Stomach (tissue), 9 donors: ENCODE results near the gene DPF3. TPM values are rescaled to one million over a fixed set of nuclear protein-coding genes. Genes with fewer than 3 reads are reported as not detected.

ENCODE experiments used
- DNase-seq, 2 donors: peaks; one replicate each; pipeline versions ENCODE4 v3.0.0 to v3.0.0-alpha.2; 2013 to 2019
- H3K27ac ChIP-seq, 5 donors: fragments of 200-600 bp in 4 of 5; sonication (generic) in 4 of 5; one replicate each; pipeline ENCODE4 v1.5.1; 2013 to 2019; ENCODE audit warnings: mild to moderate bottlenecking in 1 of 5, moderate library complexity in 1 of 5
- H3K27me3 ChIP-seq, 3 donors: fragments of 200-600 bp; sonication (generic); one replicate each; pipeline ENCODE4 v1.5.1; 2017 to 2019; ENCODE audit warnings: mixed run types in 1 of 3
- H3K36me3 ChIP-seq, 4 donors: fragments of 200-600 bp; sonication (generic); 1 replicate in 3 of 4; 2 replicates in 1 of 4; pipeline ENCODE4 v1.5.1; 2016 to 2019
- H3K4me1 ChIP-seq, 4 donors: fragments of 200-600 bp; sonication (generic); one replicate each; pipeline ENCODE4 v1.5.1; 2016 to 2019
- H3K4me3 ChIP-seq, 4 donors: fragments of 200-600 bp; sonication (generic) in 3 of 4; one replicate each; pipeline ENCODE4 v1.5.1; 2016 to 2019; ENCODE audit warnings: mild to moderate bottlenecking in 1 of 4
- H3K9me3 ChIP-seq, 4 donors: fragments of 200-600 bp; sonication (generic); one replicate each; pipeline ENCODE4 v1.5.1; 2016 to 2019
- EP300 ChIP-seq: sonication (generic); formaldehyde crosslinking; IDR thresholded peaks from one replicate; pipeline ENCODE4 v1.6.1; 2017; ENCODE audit warnings: antibody characterized with exemption
- POLR2A ChIP-seq, 4 donors: fragments of 450-650 bp; IDR thresholded peaks; one replicate each; pipeline ENCODE4 v1.6.1; 2016; ENCODE audit warnings: antibody characterized with exemption in 4 of 4, control low read depth in 2 of 4, mild to moderate bottlenecking in 1 of 4, moderate library complexity in 1 of 4
- POLR2AphosphoS5 ChIP-seq, 3 donors: sonication (generic); formaldehyde crosslinking; IDR thresholded peaks; one replicate each; pipeline ENCODE4 v1.6.1; 2016; ENCODE audit warnings: antibody characterized with exemption in 3 of 3
- WGBS, 5 donors: extraction: QIAGEN DNeasy Blood & Tissue Kit in 3 of 5; methylation state at CpG; one replicate each; pipeline versions ENCODE4 v1.1.5 to v1.1.7; 2013 to 2018; 5-methylcytosine and 5-hydroxymethylcytosine counted together
- intact Hi-C: fragments of 100-400 bp; cut with DNase I; formaldehyde crosslinking; loops from one replicate; pipeline ENCODE4 v1.15.1; 2023; ENCODE audit warnings: low total_unique reads
- polyA plus RNA-seq, 3 donors: library from polyadenylated mRNA; stranded (reverse); fragments of 200-250 nt; gene quantifications; one replicate each; pipeline ENCODE4 v1.2.3, GENCODE V29; 2013
- total RNA-seq, 5 donors: library from RNA; depleted of rRNA; stranded (reverse); fragments of >200 nt; gene quantifications; one replicate each; pipeline versions ENCODE4 v1.1.0 to v1.2.3, GENCODE V29; 2014 to 2016
- TF ChIP-seq, protein P1 (sequence below), 7 experiments: fragments of 450-650 bp in 4 of 7; fragments of 200-600 bp in 3 of 7; sonication (generic) in 3 of 7; IDR thresholded peaks; one replicate each; pipeline ENCODE4 v1.5.1; 2016 to 2019; ENCODE audit warnings: antibody characterized with exemption in 7 of 7, control low read depth in 2 of 7, mild to moderate bottlenecking in 1 of 7
- donor health status: healthy with polysubstance abuse.
- donor health status: Bipolar disorder and iron deficiency.
- donor health status: healthy.

DPF3 gene
- total and polyA plus RNA-seq, 8 donors: 0.20 to 113 (median 3.7) TPM

DNA sequence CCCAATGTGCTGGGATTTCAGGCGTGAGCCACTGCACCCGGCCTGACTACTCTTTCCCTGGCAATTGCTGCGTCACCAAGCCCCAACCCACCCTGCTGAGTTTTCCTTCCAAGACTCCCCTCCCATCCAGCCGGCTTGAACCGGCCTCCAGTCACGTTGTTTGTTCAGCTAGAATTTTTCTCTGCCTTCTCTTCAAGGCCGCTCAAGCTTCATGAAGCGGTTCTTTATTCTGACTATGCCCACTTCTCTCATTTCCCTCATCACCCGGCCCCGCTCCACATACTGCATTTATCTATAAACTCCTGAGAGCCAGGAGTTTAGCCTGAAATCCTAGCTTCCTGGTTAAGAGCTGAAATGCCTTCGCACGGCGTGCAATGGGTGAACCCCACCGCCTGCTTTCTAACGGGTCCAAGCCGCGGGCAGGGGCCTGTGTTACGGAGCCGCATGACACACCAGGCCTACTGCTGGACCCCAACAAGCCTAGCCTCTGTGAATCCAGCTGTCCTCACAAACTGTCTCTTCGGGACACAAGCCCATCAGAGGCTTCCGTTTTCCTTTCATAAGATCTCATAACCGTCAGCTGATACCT lies 31.4 kb upstream of the DPF3 start:
- H3K36me3 ChIP-seq: peaks cover 0 to 10% (median 0%) of the 10 kb centered on the region in 4 donors
- H3K9me3 ChIP-seq: no peaks in the 10 kb centered on the region
- DNase-seq: peak in 1 of 2 donors; percentile 82
- H3K27ac ChIP-seq: peak overlapping the region in 3 of 5 donors; percentile 81 to 90 (median 89)
- H3K27me3 ChIP-seq: peaks cover 0 to 8% (median 0%) of the 10 kb centered on the region in 3 donors
- WGBS, 5 donors: 64 to 74% (median 70%) methylated on average over 22 of the region's 22 CpGs
- peak overlapping the region; percentile 69 to 88 (median 84) for H3K4me3 ChIP-seq
- TF ChIP-seq POLR2A (IDR thresholded peaks at IDR 0.05) (no peak), POLR2AphosphoS5 (IDR thresholded peaks at IDR 0.05) (no peak), EP300 (no peak)
- TF ChIP-seq, protein P1, sequence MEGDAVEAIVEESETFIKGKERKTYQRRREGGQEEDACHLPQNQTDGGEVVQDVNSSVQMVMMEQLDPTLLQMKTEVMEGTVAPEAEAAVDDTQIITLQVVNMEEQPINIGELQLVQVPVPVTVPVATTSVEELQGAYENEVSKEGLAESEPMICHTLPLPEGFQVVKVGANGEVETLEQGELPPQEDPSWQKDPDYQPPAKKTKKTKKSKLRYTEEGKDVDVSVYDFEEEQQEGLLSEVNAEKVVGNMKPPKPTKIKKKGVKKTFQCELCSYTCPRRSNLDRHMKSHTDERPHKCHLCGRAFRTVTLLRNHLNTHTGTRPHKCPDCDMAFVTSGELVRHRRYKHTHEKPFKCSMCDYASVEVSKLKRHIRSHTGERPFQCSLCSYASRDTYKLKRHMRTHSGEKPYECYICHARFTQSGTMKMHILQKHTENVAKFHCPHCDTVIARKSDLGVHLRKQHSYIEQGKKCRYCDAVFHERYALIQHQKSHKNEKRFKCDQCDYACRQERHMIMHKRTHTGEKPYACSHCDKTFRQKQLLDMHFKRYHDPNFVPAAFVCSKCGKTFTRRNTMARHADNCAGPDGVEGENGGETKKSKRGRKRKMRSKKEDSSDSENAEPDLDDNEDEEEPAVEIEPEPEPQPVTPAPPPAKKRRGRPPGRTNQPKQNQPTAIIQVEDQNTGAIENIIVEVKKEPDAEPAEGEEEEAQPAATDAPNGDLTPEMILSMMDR (IDR thresholded peaks at IDR 0.05): no peak
- intact Hi-C loops: no loop called here
- peaks cover 4 to 25% (median 10%) of the 10 kb centered on the region in 4 donors for H3K4me1 ChIP-seq

GRCh38 chr14:72924337-72924736 lies 30.4 kb upstream of the DPF3 start:
- Histone ChIP-seq H3K9me3 (no peaks in the 10 kb centered on the region), H3K27ac (no peak overlapping the region), H3K27me3 (peaks cover 0 to 14% (median 0%) of the 10 kb centered on the region in 3 donors), H3K36me3 (peaks cover 0 to 2% (median 0%) of the 10 kb centered on the region in 4 donors), H3K4me3 (no peak overlapping the region), H3K4me1 (peaks cover 4 to 25% (median 10%) of the 10 kb centered on the region in 4 donors)
- peak; percentile 56 to 85 for DNase-seq
- no peak for TF ChIP-seq EP300
- no peak for TF ChIP-seq POLR2AphosphoS5 (IDR thresholded peaks at IDR 0.05)
- 38 to 58% (median 43%) methylated on average over 5 of the region's 5 CpGs for WGBS, 5 donors
- intact Hi-C loops: no loop called here

DNA sequence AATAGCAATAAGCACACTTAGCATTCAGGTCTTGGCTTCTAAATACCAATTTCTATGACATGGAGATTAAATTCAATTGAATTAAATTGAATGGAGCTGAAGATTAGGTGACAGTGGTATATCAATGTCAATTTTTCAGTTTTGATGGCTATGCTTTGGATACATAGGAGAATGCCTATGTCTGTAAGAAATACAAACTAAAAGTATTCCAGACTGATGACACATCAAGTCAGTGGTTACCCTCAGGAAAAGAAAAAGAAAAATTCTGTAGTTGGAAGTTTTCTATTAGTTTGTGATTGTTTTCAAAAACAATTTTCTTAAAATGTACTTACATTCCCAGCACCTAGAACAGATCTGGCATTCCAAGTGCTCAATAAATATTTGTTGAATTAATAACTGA lies 27.5 kb upstream of the DPF3 start:
- Histone ChIP-seq H3K27ac (no peak overlapping the region), H3K4me1 (peaks cover 0 to 25% (median 5%) of the 10 kb centered on the region in 4 donors)

GRCh38 chr14:72920008-72920407 lies 26.1 kb upstream of the DPF3 start:
- intact Hi-C loops: no loop called here
- Histone ChIP-seq H3K36me3 (no peaks in the 10 kb centered on the region), H3K4me1 (peaks cover 0 to 22% (median 2%) of the 10 kb centered on the region in 4 donors), H3K27me3 (peaks cover 0 to 17% (median 0%) of the 10 kb centered on the region in 3 donors), H3K9me3 (no peaks in the 10 kb centered on the region), H3K27ac (no peak overlapping the region), H3K4me3 (no peak overlapping the region)
- TF ChIP-seq POLR2AphosphoS5 (IDR thresholded peaks at IDR 0.05) (no peak), EP300 (no peak), POLR2A (IDR thresholded peaks at IDR 0.05) (no peak)
- TF ChIP-seq, protein P1 (IDR thresholded peaks at IDR 0.05): no peak
- no peak for DNase-seq
- WGBS, 5 donors: 62 to 83% (median 70%) methylated on average over 2 of the region's 2 CpGs

More for the DNA sequence above, 27.5 kb upstream of the DPF3 start:
- Histone ChIP-seq H3K27me3 (peaks cover 0 to 17% (median 0%) of the 10 kb centered on the region in 3 donors), H3K4me3 (no peak overlapping the region), H3K36me3 (no peaks in the 10 kb centered on the region), H3K9me3 (no peaks in the 10 kb centered on the region)
- no peak for DNase-seq
- intact Hi-C loops: no loop called here
- TF ChIP-seq POLR2AphosphoS5 (IDR thresholded peaks at IDR 0.05) (no peak), POLR2A (IDR thresholded peaks at IDR 0.05) (no peak), EP300 (no peak)
- TF ChIP-seq, protein P1 (IDR thresholded peaks at IDR 0.05): no peak
